MM.1S (cell line): Measurements from ENCODE around the gene CCDC136.

Experiments
- DNase-seq: peaks from one replicate; pipeline ENCODE4 v3.0.0-alpha.2; 2015
- H2AFZ ChIP-seq: fragments of 300-600 bp; sonication (generic); 2 replicates; pipeline ENCODE4 v1.6.0; 2016; ENCODE audit warnings: antibody characterized with exemption, low read length
- H3F3A ChIP-seq: fragments of 300-600 bp; sonication (generic); 2 replicates; pipeline ENCODE4 v1.6.1; 2016; ENCODE audit warnings: mild to moderate bottlenecking, antibody characterized with exemption, low read length, moderate library complexity, mixed read lengths; ENCODE audit not compliant: insufficient read depth
- H3K27ac ChIP-seq: fragments of 300-600 bp; sonication (generic); 2 replicates; pipeline ENCODE4 v1.5.1; 2016; ENCODE audit warnings: mild to moderate bottlenecking, low read length
- H3K27me3 ChIP-seq: fragments of 300-600 bp; sonication (generic); replicated peaks from 2 replicates; pipeline ENCODE4 v1.6.0; 2016; ENCODE audit warnings: low read length; ENCODE audit not compliant: insufficient read depth
- H3K36me3 ChIP-seq: fragments of 300-600 bp; sonication (generic); replicated peaks from 2 replicates; pipeline ENCODE4 v1.6.1; 2016; ENCODE audit warnings: mild to moderate bottlenecking, low read length, mixed read lengths; ENCODE audit not compliant: insufficient read depth
- H3K4me1 ChIP-seq: fragments of 300-600 bp; sonication (generic); 2 replicates; pipeline ENCODE4 v1.6.1; 2016; ENCODE audit warnings: low read length, mixed read lengths
- H3K4me2 ChIP-seq: fragments of 300-600 bp; sonication (generic); 2 replicates; pipeline ENCODE4 v1.6.0; 2016; ENCODE audit warnings: low read depth, low read length
- H3K4me3 ChIP-seq: fragments of 300-600 bp; sonication (generic); 2 replicates; pipeline ENCODE4 v1.5.1; 2016; ENCODE audit warnings: low read length, mixed read lengths
- H3K79me2 ChIP-seq: fragments of 300-600 bp; sonication (generic); 2 replicates; pipeline ENCODE4 v1.6.1; 2016; ENCODE audit warnings: mixed run types, low read length, mixed read lengths
- H3K9ac ChIP-seq: fragments of 300-600 bp; sonication (generic); 2 replicates; pipeline ENCODE4 v1.6.1; 2016; ENCODE audit warnings: low read length, mixed read lengths
- H3K9me2 ChIP-seq: fragments of 300-600 bp; sonication (generic); replicated peaks from 2 replicates; pipeline ENCODE4 v1.6.1; 2016; ENCODE audit warnings: mild to moderate bottlenecking, low read length, mixed read lengths; ENCODE audit not compliant: insufficient read depth
- H3K9me3 ChIP-seq: fragments of 300-600 bp; sonication (generic); replicated peaks from 2 replicates; pipeline ENCODE4 v1.6.1; 2016; ENCODE audit warnings: mild to moderate bottlenecking, low read length, mixed read lengths; ENCODE audit not compliant: insufficient read depth
- H4K20me1 ChIP-seq: fragments of 300-600 bp; sonication (generic); 2 replicates; pipeline ENCODE4 v1.6.1; 2016; ENCODE audit warnings: mild to moderate bottlenecking, low read length, moderate library complexity, mixed read lengths; ENCODE audit not compliant: insufficient read depth
- EZH2 ChIP-seq: fragments of 300-600 bp; sonication (generic); optimal IDR thresholded peaks from 2 replicates; pipeline ENCODE3; 2017; ENCODE audit warnings: low read depth, mild to moderate bottlenecking, antibody characterized with exemption, low read length, mixed read lengths
- EZH2phosphoT487 ChIP-seq: fragments of 300-600 bp; sonication (generic); IDR thresholded peaks from 2 replicates; pipeline ENCODE4 v1.6.1; 2018; ENCODE audit warnings: antibody characterized with exemption, low read length
- TF ChIP-seq, protein P1 (sequence below): fragments of 300-600 bp; sonication (generic); IDR thresholded peaks from 2 replicates; pipeline ENCODE4 v1.5.1; 2016; ENCODE audit warnings: antibody characterized with exemption, low read length, mixed read lengths

CCDC136 gene

DNA sequence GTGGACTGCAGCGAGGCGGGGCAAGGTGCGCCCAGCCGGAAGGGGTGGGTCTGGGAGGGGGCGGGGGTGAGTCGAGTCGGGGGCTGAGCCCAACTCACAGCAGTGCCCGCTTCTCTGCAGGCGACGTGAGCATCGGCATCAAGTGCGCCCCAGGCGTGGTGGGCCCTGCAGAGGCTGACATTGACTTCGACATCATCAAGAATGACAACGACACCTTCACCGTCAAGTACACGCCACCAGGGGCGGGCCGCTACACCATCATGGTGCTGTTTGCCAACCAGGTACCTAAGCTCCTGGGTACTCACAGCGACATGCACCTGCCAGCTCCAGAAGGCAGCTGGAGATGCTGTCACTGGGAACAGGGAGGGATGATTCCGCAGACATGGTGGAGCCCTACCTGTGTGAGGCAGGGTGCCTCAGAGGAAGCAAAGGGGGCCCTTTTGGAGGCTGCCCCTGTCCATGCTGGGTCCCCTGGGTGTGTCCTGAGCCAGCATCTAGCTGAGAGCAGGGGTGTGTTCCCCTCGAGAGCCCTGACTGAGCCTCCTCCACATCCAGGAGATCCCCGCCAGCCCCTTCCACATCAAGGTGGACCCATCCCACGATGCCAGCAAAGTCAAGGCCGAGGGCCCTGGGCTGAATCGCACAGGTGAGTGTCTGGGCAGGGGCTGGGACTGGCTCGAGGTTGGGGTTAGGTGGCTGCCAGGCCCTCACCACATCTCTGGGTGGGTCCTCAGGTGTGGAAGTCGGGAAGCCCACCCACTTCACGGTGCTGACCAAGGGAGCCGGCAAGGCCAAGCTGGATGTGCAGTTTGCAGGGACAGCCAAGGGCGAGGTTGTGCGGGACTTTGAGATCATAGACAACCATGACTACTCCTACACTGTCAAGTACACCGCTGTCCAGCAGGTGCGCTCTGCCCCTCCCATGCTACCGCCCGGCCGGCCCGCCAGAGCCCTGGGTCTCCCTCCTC is 51.2 kb downstream of the CCDC136 start:
- Histone ChIP-seq H3K27me3 (peaks cover 30% of the 10 kb centered on the region), H4K20me1 (no peaks in the 10 kb centered on the region), H3K79me2 (no peaks in the 10 kb centered on the region), H3K4me1 (0 out of 2 replicates have a peak, but pooled peaks cover 3% of the 10 kb centered on the region), H3K4me2 (no peak overlapping the region), H3K9me3 (no peaks in the 10 kb centered on the region), H3K9me2 (no peaks in the 10 kb centered on the region), H3F3A (no peaks in the 10 kb centered on the region), H3K27ac (no peak overlapping the region), H2AFZ (no peak overlapping the region), H3K4me3 (no peak overlapping the region), H3K9ac (no peak overlapping the region), H3K36me3 (no peaks in the 10 kb centered on the region)
- TF ChIP-seq, protein P1, sequence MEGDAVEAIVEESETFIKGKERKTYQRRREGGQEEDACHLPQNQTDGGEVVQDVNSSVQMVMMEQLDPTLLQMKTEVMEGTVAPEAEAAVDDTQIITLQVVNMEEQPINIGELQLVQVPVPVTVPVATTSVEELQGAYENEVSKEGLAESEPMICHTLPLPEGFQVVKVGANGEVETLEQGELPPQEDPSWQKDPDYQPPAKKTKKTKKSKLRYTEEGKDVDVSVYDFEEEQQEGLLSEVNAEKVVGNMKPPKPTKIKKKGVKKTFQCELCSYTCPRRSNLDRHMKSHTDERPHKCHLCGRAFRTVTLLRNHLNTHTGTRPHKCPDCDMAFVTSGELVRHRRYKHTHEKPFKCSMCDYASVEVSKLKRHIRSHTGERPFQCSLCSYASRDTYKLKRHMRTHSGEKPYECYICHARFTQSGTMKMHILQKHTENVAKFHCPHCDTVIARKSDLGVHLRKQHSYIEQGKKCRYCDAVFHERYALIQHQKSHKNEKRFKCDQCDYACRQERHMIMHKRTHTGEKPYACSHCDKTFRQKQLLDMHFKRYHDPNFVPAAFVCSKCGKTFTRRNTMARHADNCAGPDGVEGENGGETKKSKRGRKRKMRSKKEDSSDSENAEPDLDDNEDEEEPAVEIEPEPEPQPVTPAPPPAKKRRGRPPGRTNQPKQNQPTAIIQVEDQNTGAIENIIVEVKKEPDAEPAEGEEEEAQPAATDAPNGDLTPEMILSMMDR: no peak
- TF ChIP-seq EZH2: no peak
- TF ChIP-seq EZH2phosphoT487: no peak
- no peak for DNase-seq

DNA sequence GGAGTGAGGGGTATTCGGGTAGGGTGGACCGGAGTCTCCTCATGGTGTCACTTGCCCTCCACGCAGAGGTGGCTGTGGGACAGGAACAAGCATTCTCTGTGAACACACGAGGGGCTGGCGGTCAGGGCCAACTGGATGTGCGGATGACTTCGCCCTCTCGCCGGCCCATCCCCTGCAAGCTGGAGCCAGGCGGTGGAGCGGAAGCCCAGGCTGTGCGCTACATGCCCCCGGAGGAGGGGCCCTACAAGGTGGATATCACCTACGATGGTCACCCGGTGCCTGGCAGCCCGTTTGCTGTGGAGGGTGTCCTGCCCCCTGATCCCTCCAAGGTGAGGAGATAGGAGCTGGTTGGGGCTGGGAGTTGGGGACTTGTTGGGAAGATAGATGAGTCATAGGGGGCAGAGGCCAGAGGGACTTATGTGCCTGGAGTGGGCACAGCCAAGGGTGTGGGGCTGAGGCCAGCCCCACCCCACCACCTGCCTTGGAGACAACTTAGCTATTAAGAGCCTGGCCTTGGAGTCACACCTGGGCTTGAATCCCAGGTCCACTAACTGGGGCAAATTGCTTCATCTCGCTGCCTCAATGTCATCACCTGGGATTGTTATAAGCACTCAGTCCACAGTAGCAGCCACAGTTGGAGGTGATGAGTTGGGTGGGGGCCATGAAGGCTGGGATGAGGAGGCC is 52.3 kb downstream of the CCDC136 start:
- H3K36me3 ChIP-seq: no peaks in the 10 kb centered on the region
- H3K79me2 ChIP-seq: no peaks in the 10 kb centered on the region
- H3K9me2 ChIP-seq: no peaks in the 10 kb centered on the region
- H3K9ac ChIP-seq: no peak overlapping the region
- TF ChIP-seq, protein P1: no peak
- TF ChIP-seq EZH2: no peak
- TF ChIP-seq EZH2phosphoT487: no peak
- no peak for DNase-seq
- no peak overlapping the region for H3K27ac ChIP-seq
- H2AFZ ChIP-seq: no peak overlapping the region
- H3K4me1 ChIP-seq: 0 out of 2 replicates have a peak, but pooled peaks cover 3% of the 10 kb centered on the region
- H4K20me1 ChIP-seq: no peaks in the 10 kb centered on the region
- no peaks in the 10 kb centered on the region for H3F3A ChIP-seq
- peaks cover 37% of the 10 kb centered on the region for H3K27me3 ChIP-seq
- no peaks in the 10 kb centered on the region for H3K9me3 ChIP-seq
- H3K4me2 ChIP-seq: no peak overlapping the region
- no peak overlapping the region for H3K4me3 ChIP-seq

DNA sequence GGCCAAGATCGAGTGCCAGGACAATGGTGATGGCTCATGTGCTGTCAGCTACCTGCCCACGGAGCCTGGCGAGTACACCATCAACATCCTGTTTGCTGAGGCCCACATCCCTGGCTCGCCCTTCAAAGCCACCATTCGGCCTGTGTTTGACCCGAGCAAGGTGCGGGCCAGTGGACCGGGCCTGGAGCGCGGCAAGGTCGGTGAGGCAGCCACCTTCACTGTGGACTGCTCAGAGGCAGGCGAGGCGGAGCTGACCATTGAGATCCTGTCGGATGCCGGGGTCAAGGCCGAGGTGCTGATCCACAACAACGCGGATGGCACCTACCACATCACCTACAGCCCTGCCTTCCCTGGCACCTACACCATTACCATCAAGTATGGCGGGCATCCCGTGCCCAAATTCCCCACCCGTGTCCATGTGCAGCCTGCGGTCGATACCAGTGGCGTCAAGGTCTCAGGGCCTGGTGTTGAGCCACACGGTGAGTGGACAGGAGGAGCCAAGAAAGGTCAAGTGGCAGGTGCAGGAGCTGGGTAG is 53.1 kb downstream of the CCDC136 start:
- Histone ChIP-seq H3K79me2 (no peaks in the 10 kb centered on the region), H3K9ac (no peak overlapping the region), H3K4me1 (0 out of 2 replicates have a peak, but pooled peaks cover 3% of the 10 kb centered on the region), H3K36me3 (no peaks in the 10 kb centered on the region), H4K20me1 (no peaks in the 10 kb centered on the region), H3K4me3 (no peak overlapping the region), H3K27me3 (peaks cover 45% of the 10 kb centered on the region), H3F3A (no peaks in the 10 kb centered on the region), H2AFZ (no peak overlapping the region), H3K4me2 (no peak overlapping the region), H3K9me2 (no peaks in the 10 kb centered on the region), H3K9me3 (no peaks in the 10 kb centered on the region), H3K27ac (no peak overlapping the region)
- TF ChIP-seq EZH2 (no peak), EZH2phosphoT487 (no peak)
- TF ChIP-seq, protein P1: no peak
- DNase-seq: no peak
